Heart left ventricle (tissue), 13 donors: ENCODE measurements around the gene TEX55.

Experiments
- CTCF ChIP-seq, 12 donors: fragments of 200-600 bp; sonication (generic) in 4 of 12; IDR thresholded peaks; one replicate each; pipeline versions ENCODE4 v1.5.0 to v1.8.0; 2018 to 2022; ENCODE audit warnings: antibody characterized with exemption in 12 of 12, mild to moderate bottlenecking in 5 of 12
- POLR2A ChIP-seq, 2 donors: fragments of 450-650 bp; IDR thresholded peaks; one replicate each; pipeline ENCODE4 v1.6.1; 2017; ENCODE audit warnings: antibody characterized with exemption in 2 of 2, mild to moderate bottlenecking in 2 of 2, moderate library complexity in 2 of 2
- donor health status: ischemic (EF 13 %, LVEDD 7.1; RV severe dilation, severe dysfunction).
- donor health status: DM: no; HTN: yes; CAD: no.
- donor health status: DM: no; HTN: no; CAD: no.
- donor health status: ischemic (EF 25% LVEDD 6.9; RV normal size, moderate dysfunction).
- donor health status: ischemic (EF 25% LVEDD 5.7; RV mildly dilated, moderate dysfunction).
- donor health status: ischemic (EF 35%, LVEDD 5.7; RV mildly dilated, moderate dysfunction).
- donor health status: nonischemic (EF 11% LVEDD 7.7; RV severe dilation, severe dysfunction).
- donor health status: DM: yes; HTN: yes; CAD: no.
- donor health status: PGD.
- donor health status: ischemic (EF 29% LVEDD 5.4; RV normal size, mild dysfunction).
- donor health status: nonischemic (EF 23%, LVEDD 6.1; RV moderate dilation, normal function).

- TF ChIP-seq CTCF (IDR thresholded peaks at IDR 0.05) (no peak), POLR2A (IDR thresholded peaks at IDR 0.05) (no peak)
Observed at GRCh38 chr3:119122350-119122749, 23.6 kb upstream of the TEX55 start.
